IMR-90 (cell line): ENCODE data around the gene TGFBR1. TPM values are rescaled to one million over a fixed set of nuclear protein-coding genes. Genes with fewer than 3 reads are reported as not detected.

Experiments used
- ATAC-seq: fragments of 200-7000 bp; cut with Tn5 transposase; 2 replicates; pipeline ENCODE4 v1.9.1; 2020; ENCODE audit warnings: low read depth, mild to moderate bottlenecking, moderate library complexity
- BruUV-seq: library from RNA; stranded (reverse); fragments of 400-500 nt; replicated peaks from 2 replicates; lab custom pipeline; 2021; lab: Mats Ljungman, UMichigan
- CTCF ChIA-PET: fragments of 300-600 bp; formaldehyde crosslinking; extraction: SDS; loops from one replicate; lab custom pipeline; 2021; ENCODE audit warnings: antibody characterized with exemption; lab: Yijun Ruan, JAX
- POLR2A ChIA-PET: fragments of 300-600 bp; sonication (Branson Sonifier 250); formaldehyde crosslinking; loops from one replicate; lab custom pipeline; 2022; ENCODE audit warnings: antibody characterized with exemption; ENCODE audit not compliant: unreplicated experiment; lab: Charles Lee
- DNase-seq: peaks from one replicate; pipeline ENCODE4 v3.0.0; 2013
- H2AFZ ChIP-seq: replicated peaks from 2 replicates; pipeline ENCODE3; 2013; ENCODE audit warnings: low read length, mild to moderate bottlenecking; ENCODE audit not compliant: poor library complexity
- H2AK5ac ChIP-seq: 2 replicates; pipeline ENCODE4 v1.6.1; 2013; ENCODE audit warnings: low read depth, low read length, inconsistent platforms
- H2AK9ac ChIP-seq: replicated peaks from 2 replicates; pipeline ENCODE3; 2013; ENCODE audit warnings: mild to moderate bottlenecking, low read depth, low read length, moderate library complexity; ENCODE audit not compliant: poor library complexity
- H2BK120ac ChIP-seq: 2 replicates; pipeline ENCODE4 v1.6.1; 2013; ENCODE audit warnings: low read depth, low read length, inconsistent platforms
- H2BK15ac ChIP-seq: 3 replicates; pipeline ENCODE4 v1.6.1; 2013; ENCODE audit warnings: low read depth, low read length, inconsistent platforms
- H2BK20ac ChIP-seq: 2 replicates; pipeline ENCODE4 v1.6.1; 2013; ENCODE audit warnings: low read depth, mild to moderate bottlenecking, inconsistent platforms, low read length, moderate library complexity
- H2BK5ac ChIP-seq: 2 replicates; pipeline ENCODE4 v1.6.1; 2013; ENCODE audit warnings: mild to moderate bottlenecking, low read depth, low read length, inconsistent platforms; ENCODE audit not compliant: poor library complexity, severe bottlenecking
- H3K14ac ChIP-seq: replicated peaks from 2 replicates; pipeline ENCODE4 v1.6.1; 2013; ENCODE audit warnings: low read depth, low read length, inconsistent platforms
- H3K18ac ChIP-seq: 2 replicates; pipeline ENCODE4 v1.6.1; 2013; ENCODE audit warnings: low read depth, low read length, control low read depth
- H3K23ac ChIP-seq: 2 replicates; pipeline ENCODE4 v1.6.1; 2013; ENCODE audit warnings: low read depth, low read length, inconsistent platforms
- H3K27ac ChIP-seq: 2 replicates; pipeline ENCODE4 v1.5.1; 2013; ENCODE audit warnings: mild to moderate bottlenecking, control low read depth, low read length; ENCODE audit not compliant: insufficient read depth
- H3K27me3 ChIP-seq: 2 replicates; pipeline ENCODE4 v1.6.1; 2013; ENCODE audit warnings: low read length; ENCODE audit not compliant: control insufficient read depth, insufficient read depth
- H3K36me3 ChIP-seq: 2 replicates; pipeline ENCODE4 v1.6.1; 2013; ENCODE audit warnings: low read length, mixed read lengths; ENCODE audit not compliant: control insufficient read depth, insufficient read depth
- H3K4ac ChIP-seq: 2 replicates; pipeline ENCODE4 v1.6.1; 2013; ENCODE audit warnings: low read depth, low read length, inconsistent platforms
- H3K4me1 ChIP-seq: 2 replicates; pipeline ENCODE4 v1.6.1; 2013; ENCODE audit warnings: low read length, mixed read lengths; ENCODE audit not compliant: control insufficient read depth, insufficient read depth
- H3K4me2 ChIP-seq: 2 replicates; pipeline ENCODE4 v1.6.1; 2013; ENCODE audit warnings: low read depth, mild to moderate bottlenecking, control low read depth, low read length, moderate library complexity
- H3K4me3 ChIP-seq: 2 replicates; pipeline ENCODE4 v1.5.1; 2013; ENCODE audit warnings: low read depth, mild to moderate bottlenecking, control low read depth, low read length, moderate library complexity; ENCODE audit not compliant: insufficient read depth
- H3K56ac ChIP-seq: 2 replicates; pipeline ENCODE4 v1.6.1; 2013; ENCODE audit warnings: low read length, inconsistent platforms; ENCODE audit not compliant: insufficient read depth; ENCODE audit errors: extremely low read depth
- H3K79me1 ChIP-seq, 2 experiments: 2 replicates each; pipeline ENCODE4 v1.6.1; 2013; ENCODE audit warnings: low read length in 2 of 2, inconsistent platforms in 1 of 2, low read depth in 1 of 2
- H3K9ac ChIP-seq: 2 replicates; pipeline ENCODE4 v1.6.1; 2013; ENCODE audit warnings: low read depth, low read length, control low read depth
- H3K9me1 ChIP-seq: 2 replicates; pipeline ENCODE4 v1.6.1; 2013; ENCODE audit warnings: low read length, inconsistent platforms; ENCODE audit not compliant: insufficient read depth
- H3K9me3 ChIP-seq: 2 replicates; pipeline ENCODE4 v1.6.1; 2013; ENCODE audit warnings: low read length; ENCODE audit not compliant: control insufficient read depth, insufficient read depth
- H4K20me1 ChIP-seq: 2 replicates; pipeline ENCODE4 v1.6.1; 2013; ENCODE audit warnings: low read length, inconsistent platforms; ENCODE audit not compliant: insufficient read depth
- H4K5ac ChIP-seq: 2 replicates; pipeline ENCODE4 v1.6.1; 2013; ENCODE audit warnings: mild to moderate bottlenecking, low read depth, low read length, control low read depth
- H4K8ac ChIP-seq, 2 experiments: 2 replicates each; pipeline ENCODE4 v1.6.1; 2013; ENCODE audit warnings: low read depth in 2 of 2, low read length in 2 of 2, control low read depth in 1 of 2, inconsistent platforms in 1 of 2
- H4K91ac ChIP-seq: 2 replicates; pipeline ENCODE4 v1.6.1; 2013; ENCODE audit warnings: low read depth, low read length, inconsistent platforms; ENCODE audit not compliant: insufficient read depth
- CEBPB ChIP-seq: IDR thresholded peaks from 2 replicates; pipeline ENCODE4 v1.6.1; 2012; ENCODE audit warnings: low read depth, low read length, improper control_type of control experiment
- MXI1 ChIP-seq: IDR thresholded peaks from 2 replicates; pipeline ENCODE4 v1.6.1; 2012; ENCODE audit warnings: low read depth, mild to moderate bottlenecking, low read length, moderate library complexity, borderline replicate concordance
- NFE2L2 ChIP-seq: fragments of 150-350 bp; IDR thresholded peaks from 2 replicates; pipeline ENCODE4 v1.6.1; 2016; ENCODE audit warnings: low read depth, mild to moderate bottlenecking, low read length
- POLR2A ChIP-seq: IDR thresholded peaks from 2 replicates; pipeline ENCODE4 v1.6.1; 2012; ENCODE audit warnings: mild to moderate bottlenecking, low read depth, low read length
- RCOR1 ChIP-seq: IDR thresholded peaks from 2 replicates; pipeline ENCODE4 v1.6.1; 2012; ENCODE audit warnings: mild to moderate bottlenecking, low read length, improper control_type of control experiment; ENCODE audit not compliant: insufficient replicate concordance
- SMC3 ChIP-seq: fragments of 150-350 bp; IDR thresholded peaks from 2 replicates; pipeline ENCODE4 v1.6.1; 2016; ENCODE audit warnings: low read depth, mild to moderate bottlenecking, antibody characterized with exemption, low read length, moderate library complexity
- USF2 ChIP-seq: fragments of 150-350 bp; IDR thresholded peaks from 2 replicates; pipeline ENCODE4 v1.6.1; 2017; ENCODE audit warnings: mild to moderate bottlenecking, antibody characterized with exemption, low read length, low read depth
- WGBS, 2 experiments: methylation state at CpG; one replicate each; pipeline versions ENCODE4 v1.1.5 to v1.1.7; 2013; ENCODE audit warnings: missing lambda C conversion rate in 2 of 2; ENCODE audit not compliant: insufficient read length in 1 of 2; ENCODE audit errors: extremely low coverage in 2 of 2; 5-methylcytosine and 5-hydroxymethylcytosine counted together
- dilution Hi-C: fragments of 300-500 bp; cut with HindIII; formaldehyde crosslinking; loops from one replicate; pipeline ENCODE4 v1.14.3; 2018; ENCODE audit warnings: low sequenced_read_pairs; ENCODE audit not compliant: unreplicated experiment
- in situ Hi-C: fragments of 300-500 bp; cut with MboI; formaldehyde crosslinking; loops from 3 replicates; pipeline ENCODE4 v1.14.3; 2019; ENCODE audit warnings: low sequenced_read_pairs, inconsistent platforms, mixed read lengths
- intact Hi-C: fragments of 100-400 bp; cut with micrococcal nuclease; formaldehyde crosslinking; loops from 2 replicates; pipeline ENCODE4 v1.10.0; 2022
- polyA plus RNA-seq, 3 experiments: library from polyadenylated mRNA; depleted of rRNA; stranded (reverse); fragments of >200 nt; gene quantifications; 2 replicates each; pipeline ENCODE4 v1.2.3, GENCODE V29; 2012; ENCODE audit warnings: low replicate concordance in 1 of 3
- total RNA-seq: library from RNA; depleted of rRNA; stranded (reverse); fragments of >200 nt; gene quantifications from 2 replicates; pipeline ENCODE4 v1.2.3, GENCODE V29; 2012

Gene TGFBR1
- total and polyA plus RNA-seq, 2 of the 4 experiments (the other 2 are of a cell fraction): 15.1 to 75.3 TPM

- H2BK5ac ChIP-seq: no peak overlapping the region
- H2AK9ac ChIP-seq: no peak overlapping the region
- no peak overlapping the region for H3K18ac ChIP-seq
- H2BK120ac ChIP-seq: no peak overlapping the region
- no peaks in the 10 kb centered on the region for H4K20me1 ChIP-seq
- DNase-seq (no peak), ATAC-seq (no peak)
- intact Hi-C loops: no loop called here
- H3K4me2 ChIP-seq: no peak overlapping the region
- BruUV-seq: no TSS peak
- in situ Hi-C loops: loop anchor here (25.0 kb wide), 1 partner anchor 1390 kb away; the partner anchor contains the start of gene CAVIN4
- H2BK20ac ChIP-seq: no peak overlapping the region
- H3K9me1 ChIP-seq: no peaks in the 10 kb centered on the region; the same call in 1 of the 2 replicates
- no peak overlapping the region for H3K4me3 ChIP-seq
- no peak overlapping the region for H4K91ac ChIP-seq
- H2BK15ac ChIP-seq: no peak overlapping the region
- no peak overlapping the region for H4K8ac ChIP-seq
- H3K27me3 ChIP-seq: peaks cover 16% of the 10 kb centered on the region
- H2AK5ac ChIP-seq: no peak overlapping the region
- H3K56ac ChIP-seq: no peak overlapping the region
- H3K4ac ChIP-seq: no peak overlapping the region
- H3K27ac ChIP-seq: no peak overlapping the region
- TF ChIP-seq POLR2A (no peak), RCOR1 (no peak), MXI1 (no peak), SMC3 (no peak), USF2 (no peak), NFE2L2 (no peak), CEBPB (no peak)
- dilution Hi-C loops: no loop called here
- no CpG with 5 or more reads among the region's 3 CpGs for WGBS, 2 experiments
- H4K5ac ChIP-seq: no peak overlapping the region
- no peaks in the 10 kb centered on the region for H3K4me1 ChIP-seq
- H3K9me3 ChIP-seq: peaks cover 5% of the 10 kb centered on the region; the same call in 1 of the 2 replicates
- H3K9ac ChIP-seq: no peak overlapping the region
- no peaks in the 10 kb centered on the region for H3K79me1 ChIP-seq
- CTCF ChIA-PET: interaction anchor here (0.6 to 1.3 kb wide), 3 partner anchors 11 to 711 kb away, joined by 3 read pairs; no protein-coding TSS in a partner anchor
- POLR2A ChIA-PET: no interaction called here
- H3K23ac ChIP-seq: no peak overlapping the region
- no peak overlapping the region for H3K14ac ChIP-seq
- no peak overlapping the region for H2AFZ ChIP-seq
- H3K36me3 ChIP-seq: no peaks in the 10 kb centered on the region
Measured at GRCh38 chr9:99197124-99197630, 92.3 kb downstream of the TGFBR1 start.
